ENCODE results near the gene FILIP1L.
"Not testable (repeated sequence)": the region's sequence is repeated elsewhere in the genome, so short reads cannot be mapped to it uniquely, and the experiment has no call there.

FILIP1L gene

GRCh38 chr3:100073714-100074307 lies 40.5 kb downstream of the FILIP1L start:
- peak; percentile 77 for DNase-seq (ENCODE audit: low spot score)

DNA sequence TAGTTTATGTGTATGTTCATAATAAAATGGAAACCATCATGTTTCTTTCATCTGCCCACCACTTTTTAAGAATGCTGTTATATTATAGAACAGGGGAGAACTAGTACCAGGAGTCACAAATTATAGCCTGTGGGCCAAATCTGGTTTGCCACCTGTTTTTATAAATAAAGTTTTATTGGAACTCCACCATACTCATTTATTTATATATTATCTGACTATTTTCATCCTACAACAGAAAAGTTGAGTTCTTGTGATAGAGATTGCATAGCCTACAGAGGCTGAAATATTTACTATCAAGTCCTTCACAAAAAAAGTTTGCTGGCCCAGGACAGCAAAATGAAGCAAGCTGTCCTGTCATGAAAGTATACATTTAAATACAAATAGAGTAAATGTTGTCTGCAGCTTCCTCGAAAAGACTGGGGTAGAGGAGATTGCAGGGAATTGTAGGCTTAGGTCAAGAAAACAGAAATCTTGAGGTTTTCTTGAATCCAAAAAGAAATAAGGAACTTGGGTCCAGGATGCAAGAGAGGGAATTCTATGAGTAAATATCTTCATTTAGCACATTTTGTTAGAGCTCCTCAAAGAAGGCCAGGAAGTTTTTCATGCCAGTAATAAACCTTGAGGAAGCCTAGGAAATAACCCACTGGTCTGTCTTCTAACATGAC lies 41.1 kb downstream of the FILIP1L start:
- no peak for DNase-seq (ENCODE audit: low spot score)

DNA sequence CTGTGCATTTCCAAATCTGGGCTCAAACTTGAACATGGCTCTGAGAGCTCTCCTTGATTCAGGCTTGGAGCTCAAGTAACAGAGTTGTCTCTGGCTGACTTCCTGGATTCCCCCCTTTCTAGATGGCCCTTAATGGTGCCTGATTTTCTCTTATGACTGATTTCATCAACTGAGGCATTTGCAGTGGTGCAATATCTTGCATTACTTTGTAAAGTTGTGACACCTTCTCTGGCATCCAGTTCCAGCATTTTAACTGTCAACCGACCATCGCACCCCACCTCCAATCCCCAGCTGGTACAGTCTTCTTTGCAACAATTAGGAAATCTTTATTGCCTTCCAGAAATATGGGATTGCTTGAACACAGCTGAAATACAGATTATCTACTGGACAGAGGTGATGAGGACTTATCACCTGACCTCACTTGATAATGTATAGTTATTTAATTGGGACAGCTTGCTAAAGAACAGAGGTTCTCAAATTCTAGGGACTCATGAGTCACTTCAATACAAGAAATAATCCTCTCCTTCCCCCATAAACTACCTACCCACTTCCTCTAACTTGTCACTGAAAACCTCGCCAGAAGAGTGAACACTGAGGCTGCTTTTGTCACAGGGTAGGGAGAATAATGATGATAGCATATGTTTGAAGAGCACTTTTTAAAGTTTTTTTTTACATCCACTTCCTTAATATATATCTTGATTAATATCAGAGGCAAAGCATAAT lies 41.8 kb downstream of the FILIP1L start:
- DNase-seq (ENCODE audit: low spot score): no peak

DNA sequence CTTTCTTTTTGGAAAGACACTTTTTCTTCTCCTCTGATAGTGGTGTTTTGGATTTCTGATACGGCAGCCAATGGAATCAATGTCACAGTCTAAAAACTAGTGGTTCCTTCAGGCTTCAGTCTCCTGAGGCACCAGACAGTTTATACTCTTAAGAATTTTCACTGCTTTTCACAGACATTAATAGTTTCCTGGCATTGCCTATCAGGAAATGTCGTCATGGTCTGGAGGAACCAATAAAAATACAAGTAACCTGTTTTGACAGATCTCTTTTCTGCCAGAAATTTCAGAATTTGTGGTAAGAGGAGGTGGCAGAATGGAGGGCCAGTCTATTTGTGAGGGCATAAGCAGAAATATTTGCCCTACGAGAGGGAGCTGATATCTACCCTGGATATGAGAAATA lies 44.8 kb downstream of the FILIP1L start:
- DNase-seq (ENCODE audit: low spot score): no peak

DNA sequence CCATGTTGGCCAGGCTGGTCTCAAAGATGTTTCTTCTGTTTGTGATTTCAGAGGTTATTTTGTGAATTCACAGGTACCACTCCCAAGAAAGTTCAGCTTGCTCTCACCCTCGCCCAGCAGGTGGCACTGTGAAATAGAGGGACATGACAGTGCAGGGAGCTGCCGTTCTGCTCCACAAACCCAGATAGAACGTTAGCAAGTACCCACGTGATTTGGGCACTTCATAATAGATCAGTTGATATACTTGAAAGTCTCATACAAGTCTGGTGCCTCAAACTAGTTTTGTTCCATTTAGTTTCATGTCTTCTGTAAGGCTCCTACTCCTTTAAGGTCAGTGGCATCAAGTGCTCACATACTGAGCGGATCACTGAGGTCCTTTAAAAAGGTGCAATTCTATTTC lies 45.5 kb downstream of the FILIP1L start:
- DNase-seq (ENCODE audit: low spot score): peak; percentile 62

DNA sequence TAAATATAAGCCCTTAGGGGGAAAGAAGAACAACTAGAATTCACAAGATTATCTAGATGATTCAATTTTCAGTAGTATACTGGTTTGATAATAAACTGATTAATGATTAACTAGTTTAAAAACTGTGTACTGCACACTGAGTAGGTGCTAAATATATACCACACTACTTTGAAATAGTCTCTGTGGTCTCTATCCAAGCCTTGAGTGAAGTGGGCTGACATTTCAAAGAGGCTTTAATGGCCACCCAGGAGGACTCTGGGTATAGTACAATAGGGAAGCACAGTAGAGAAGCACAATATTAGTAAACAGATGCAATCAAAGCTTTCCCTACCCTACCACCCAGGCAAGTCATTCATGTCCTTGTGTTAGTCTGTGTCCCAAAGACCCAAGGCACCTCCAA lies 46.7 kb downstream of the FILIP1L start:
- no peak for DNase-seq (ENCODE audit: low spot score)

GRCh38 chr3:100063929-100064461 lies 50.3 kb downstream of the FILIP1L start:
- DNase-seq (ENCODE audit: low spot score): peak; percentile 21

GRCh38 chr3:100062665-100063064 lies 51.6 kb downstream of the FILIP1L start:
- no peak for DNase-seq (ENCODE audit: low spot score)

DNA sequence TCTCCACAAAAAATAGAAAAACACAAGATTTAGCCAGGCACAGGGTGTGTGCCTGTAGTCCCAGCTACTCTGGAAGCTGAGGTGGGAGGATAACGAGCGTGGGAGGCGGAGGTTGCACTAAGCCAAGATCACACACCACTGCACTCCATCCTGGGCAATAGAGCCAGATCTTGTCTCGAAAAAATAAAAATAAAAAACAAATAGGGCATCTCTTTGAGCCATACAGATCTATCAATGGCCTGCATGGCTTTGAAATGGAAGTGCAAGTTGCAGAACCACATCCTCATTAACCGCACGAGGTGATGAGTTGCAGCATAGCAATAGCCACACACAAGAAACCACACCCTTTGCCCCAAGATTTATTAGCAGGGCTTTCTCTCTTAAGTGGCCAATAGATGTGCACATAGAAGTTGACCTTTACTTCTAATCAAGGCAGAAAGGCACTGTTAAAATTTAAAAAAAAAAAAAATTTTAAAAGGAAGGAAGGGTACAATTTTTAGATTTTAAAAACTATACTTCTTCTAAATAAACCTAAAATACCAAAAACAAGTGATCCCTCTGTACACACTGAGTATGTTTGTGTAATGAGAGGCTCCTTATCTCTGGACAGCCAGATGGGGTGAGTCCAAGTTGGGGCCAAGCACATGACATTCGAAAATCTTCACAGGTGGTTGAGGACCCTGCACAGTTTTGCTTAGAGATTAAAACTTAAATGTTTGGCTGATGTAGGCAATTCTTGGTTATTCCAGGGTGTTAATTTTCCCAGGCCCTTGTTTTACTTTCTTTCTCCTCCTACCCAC lies 53.4 kb downstream of the FILIP1L start:
- DNase-seq (ENCODE audit: low spot score): no peak

DNA sequence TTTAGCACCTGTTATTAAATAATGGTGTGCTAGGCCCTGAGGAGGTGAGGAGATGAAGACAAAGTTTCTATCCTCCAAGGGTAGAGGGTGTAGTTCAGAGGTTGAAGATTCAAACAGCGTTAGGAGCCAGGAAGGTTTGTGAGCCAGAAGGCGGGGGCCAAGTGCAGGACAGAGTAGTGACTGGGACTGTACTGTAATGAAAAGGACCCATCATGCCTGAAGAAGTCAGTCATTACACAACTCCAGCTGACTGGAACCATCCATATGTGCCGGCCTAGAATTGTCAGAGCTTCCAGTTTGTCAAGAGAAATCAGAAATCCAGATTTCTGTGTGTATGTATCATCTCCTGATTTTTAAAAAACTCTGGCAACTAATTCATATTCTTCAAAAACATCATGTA lies 54.8 kb downstream of the FILIP1L start:
- no peak for DNase-seq (ENCODE audit: low spot score)

DNA sequence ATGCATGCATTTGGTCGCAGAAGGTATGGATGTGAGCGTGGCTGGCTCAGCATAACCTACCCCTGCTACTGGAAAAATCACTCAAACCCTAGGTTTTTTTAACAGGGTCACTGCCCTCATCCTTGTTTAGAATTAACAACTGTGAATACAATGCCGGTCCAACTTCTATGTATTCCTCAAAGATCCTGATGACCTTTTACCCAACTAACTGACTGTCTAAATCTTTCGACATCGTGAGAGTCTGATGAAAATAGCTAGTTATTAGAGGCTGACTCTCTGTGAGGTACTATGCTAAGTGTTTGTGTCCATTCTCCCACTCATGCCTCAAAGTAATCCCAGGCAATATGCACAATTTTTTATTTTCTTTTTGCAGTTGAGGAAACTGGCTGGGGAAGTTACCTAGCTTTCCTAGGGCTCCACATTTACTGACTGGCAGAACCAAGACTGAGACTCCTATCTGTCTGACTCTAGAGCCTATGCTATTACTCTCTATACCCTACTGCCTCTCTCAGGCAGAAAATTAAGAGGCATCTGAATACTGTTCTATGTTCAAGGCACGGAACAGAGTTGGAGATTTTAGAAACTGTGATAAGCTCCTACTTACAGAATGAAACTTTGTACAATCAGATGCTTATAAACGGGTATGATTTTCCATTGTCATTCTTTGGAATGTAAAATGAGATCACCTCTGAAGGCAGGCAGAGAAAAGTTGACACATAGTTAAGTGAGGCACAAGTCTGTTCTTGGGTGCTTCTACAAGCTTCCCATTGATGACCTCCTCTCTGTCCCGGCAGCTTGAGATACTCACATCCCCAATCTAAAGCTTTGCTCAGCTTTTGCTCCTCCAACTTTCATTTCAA lies 56.4 kb downstream of the FILIP1L start:
- no peak for DNase-seq (ENCODE audit: low spot score)

DNA sequence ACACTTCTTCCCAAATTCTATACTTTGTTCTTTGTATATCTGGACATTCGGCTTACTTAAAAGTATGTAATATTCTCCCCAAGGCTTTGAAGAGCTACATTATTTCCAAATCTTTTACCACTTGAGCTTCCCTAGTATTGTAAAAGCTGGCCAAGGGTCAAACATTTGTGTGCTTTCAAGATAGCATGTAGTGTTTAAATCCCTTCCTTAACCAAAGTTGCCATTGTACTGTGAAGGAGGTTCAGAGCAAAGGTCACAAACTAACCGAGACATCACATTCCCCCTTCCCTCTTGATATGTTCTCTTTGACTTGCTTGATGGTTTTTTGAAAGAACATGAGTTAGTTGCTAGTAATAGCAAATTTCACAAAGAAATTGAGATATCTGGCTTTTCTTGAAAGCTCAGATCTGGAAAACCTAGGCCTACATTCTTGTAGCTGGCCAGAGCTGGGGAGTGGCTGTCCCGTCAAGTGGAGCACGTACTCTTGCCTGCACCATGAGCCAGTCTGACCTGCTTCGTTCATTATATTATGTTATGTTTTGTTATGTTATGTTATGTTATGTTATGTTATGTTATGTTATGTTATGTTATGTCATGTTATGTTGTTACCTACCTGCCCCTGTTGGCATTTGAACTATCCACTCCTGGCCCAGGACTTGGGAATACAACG lies 60.2 kb downstream of the FILIP1L start:
- no peak for DNase-seq (ENCODE audit: low spot score)

DNA sequence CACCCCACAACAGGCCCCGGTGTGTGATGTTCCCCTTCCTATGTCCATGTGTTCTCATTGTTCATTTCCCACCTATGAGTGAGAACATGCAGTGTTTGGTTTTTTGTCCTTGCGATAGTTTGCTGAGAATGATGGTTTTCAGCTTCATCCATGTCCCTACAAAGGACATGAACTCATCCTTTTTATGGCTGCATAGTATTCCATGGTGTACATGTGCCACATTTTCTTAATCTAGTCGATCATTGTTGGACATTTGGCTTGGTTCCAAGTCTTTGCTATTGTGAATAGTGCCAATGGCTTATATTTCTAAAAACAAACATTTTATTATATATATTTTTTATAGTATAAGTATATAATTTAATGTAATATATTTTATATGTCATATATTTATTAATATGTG lies 62.8 kb downstream of the FILIP1L start:
- DNase-seq (ENCODE audit: low spot score): not testable (repeated sequence)

DNA sequence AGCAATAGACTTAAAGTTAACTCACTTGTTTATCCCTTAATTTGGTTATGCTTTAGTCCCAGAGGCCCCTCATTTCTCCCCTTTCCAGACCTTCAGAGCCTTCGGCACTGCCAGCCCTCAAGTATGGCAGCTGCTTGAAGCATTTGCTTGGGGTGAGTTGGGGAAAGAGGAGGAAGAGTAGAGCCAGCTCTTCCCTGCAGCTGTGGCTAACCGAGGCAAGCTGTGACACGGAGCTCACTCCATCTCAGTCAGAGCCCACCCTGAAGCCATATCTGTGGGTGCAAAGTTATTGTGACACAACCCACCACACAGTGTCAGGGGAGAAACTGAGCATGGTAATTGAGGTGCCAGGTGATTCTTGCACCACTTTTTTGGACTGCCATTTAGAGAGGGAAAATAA lies 66.1 kb downstream of the FILIP1L start:
- no peak for DNase-seq (ENCODE audit: low spot score)

DNA sequence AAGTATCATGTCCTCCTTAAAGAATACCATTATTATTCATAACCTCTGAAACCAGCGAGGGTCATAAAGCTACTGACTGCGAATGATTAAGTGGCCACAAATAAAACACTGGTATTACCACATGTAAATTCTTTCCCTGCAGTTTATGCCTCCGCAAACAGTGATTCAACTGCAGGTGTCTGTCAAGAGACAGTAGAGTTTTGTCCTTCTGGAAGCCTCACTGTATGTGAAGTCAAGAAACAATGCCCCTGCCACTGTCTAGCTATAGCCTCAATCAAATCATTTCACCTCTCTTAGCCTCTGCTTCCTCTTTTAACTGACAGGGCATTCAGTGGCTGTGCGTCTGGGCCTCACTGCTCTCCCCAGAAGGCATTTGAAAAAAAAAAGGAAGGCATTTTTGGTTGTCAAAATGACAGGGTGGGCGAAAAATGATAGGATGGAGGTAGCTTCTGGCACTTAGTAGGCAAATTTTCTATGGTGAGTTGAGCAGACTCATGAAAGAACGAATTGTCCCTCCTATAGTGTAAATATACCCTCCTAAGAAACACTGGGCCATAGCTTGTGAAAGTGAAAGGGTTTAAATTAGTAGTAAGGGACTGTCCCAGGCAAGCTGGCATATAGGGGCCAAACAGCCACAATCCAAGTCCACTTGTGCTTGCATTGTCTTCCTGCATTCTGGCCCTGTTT lies 66.7 kb downstream of the FILIP1L start:
- peak; percentile 27 for DNase-seq (ENCODE audit: low spot score)

DNA sequence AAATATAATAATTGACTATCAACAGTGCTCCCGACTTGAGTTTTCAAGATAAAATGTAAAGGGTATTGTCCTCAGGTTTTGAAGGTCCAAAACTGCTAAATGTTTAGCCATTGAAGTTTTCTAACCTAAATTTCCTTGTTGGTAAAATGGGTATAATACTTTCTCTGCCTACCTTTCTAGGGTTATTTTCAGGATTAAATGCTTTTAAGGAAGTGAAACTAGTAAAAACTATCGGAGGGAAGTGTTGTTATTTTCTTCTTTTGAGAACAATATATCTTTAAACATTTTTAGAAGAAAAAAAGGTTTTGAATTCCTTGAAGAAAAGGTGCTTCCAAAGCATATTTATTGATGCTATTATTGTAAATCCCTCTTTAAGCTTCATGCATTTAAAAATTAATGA lies 67.3 kb downstream of the FILIP1L start:
- DNase-seq (ENCODE audit: low spot score): no peak

- DNase-seq (ENCODE audit: low spot score): peak; percentile 65
These were observed 68.6 kb downstream of the FILIP1L start for GRCh38 chr3:100045696-100046095.

DNA sequence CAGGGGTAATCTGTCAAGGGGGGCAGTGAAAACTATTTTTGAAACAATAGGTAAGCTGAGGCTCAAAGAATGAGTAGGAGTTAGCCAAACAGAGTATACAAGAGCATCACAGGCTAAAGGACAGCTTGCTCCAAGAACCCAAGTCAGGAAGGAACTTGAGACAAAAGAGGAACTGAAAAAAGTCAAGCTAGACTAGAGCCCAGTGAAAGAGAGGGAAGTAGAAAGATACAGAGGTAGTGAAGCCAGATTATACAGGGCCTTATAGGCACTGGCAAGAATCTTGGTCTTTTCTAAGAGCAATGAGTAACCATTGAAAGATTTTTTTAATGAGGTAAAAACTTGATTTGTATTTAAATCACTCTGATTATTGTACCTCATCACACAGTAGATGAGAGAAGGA lies 69.9 kb downstream of the FILIP1L start:
- DNase-seq (ENCODE audit: low spot score): no peak

GRCh38 chr3:100043271-100043670 lies 71.0 kb downstream of the FILIP1L start:
- DNase-seq (ENCODE audit: low spot score): no peak
